DOHH2 (cell line): ENCODE results near the gene TBATA.

Experiments used
- H3F3A ChIP-seq: fragments of 200-600 bp; sonication (generic), shearing (Covaris generic); 2 replicates; pipeline ENCODE4 v1.6.0; 2016; ENCODE audit warnings: antibody characterized with exemption, mild to moderate bottlenecking; ENCODE audit not compliant: control insufficient read depth, insufficient read depth
- H3K27ac ChIP-seq: fragments of 200-600 bp; sonication (generic); 2 replicates; pipeline ENCODE4 v1.5.1; 2014; ENCODE audit warnings: low read depth, mild to moderate bottlenecking, low read length, moderate library complexity
- H3K27me3 ChIP-seq: fragments of 200-600 bp; sonication (generic); 2 replicates; pipeline ENCODE4 v1.6.1; 2014; ENCODE audit warnings: mild to moderate bottlenecking, low read length, mixed read lengths; ENCODE audit not compliant: control insufficient read depth
- H3K36me3 ChIP-seq: fragments of 200-600 bp; sonication (generic); 2 replicates; pipeline ENCODE4 v1.6.1; 2014; ENCODE audit warnings: mild to moderate bottlenecking, low read length, moderate library complexity, mixed read lengths; ENCODE audit not compliant: control insufficient read depth
- H3K4me1 ChIP-seq: fragments of 200-600 bp; sonication (generic); 2 replicates; pipeline ENCODE4 v1.6.1; 2014; ENCODE audit warnings: mild to moderate bottlenecking, low read length, mixed read lengths; ENCODE audit not compliant: control insufficient read depth
- H3K4me2 ChIP-seq: fragments of 200-600 bp; sonication (generic); 2 replicates; pipeline ENCODE4 v1.6.0; 2014; ENCODE audit warnings: mild to moderate bottlenecking, low read length, moderate library complexity
- H3K4me3 ChIP-seq: fragments of 200-600 bp; sonication (generic); 2 replicates; pipeline ENCODE4 v1.5.1; 2014; ENCODE audit warnings: mild to moderate bottlenecking, low read length, mixed read lengths
- H3K79me2 ChIP-seq: fragments of 200-600 bp; sonication (generic); 2 replicates; pipeline ENCODE4 v1.6.1; 2014; ENCODE audit warnings: mild to moderate bottlenecking, low read length, mixed read lengths; ENCODE audit not compliant: control insufficient read depth
- H3K9me2 ChIP-seq: fragments of 200-600 bp; sonication (generic); replicated peaks from 2 replicates; pipeline ENCODE4 v1.6.1; 2014; ENCODE audit warnings: mild to moderate bottlenecking, low read length, mixed read lengths; ENCODE audit not compliant: control insufficient read depth
- H3K9me3 ChIP-seq: fragments of 200-600 bp; sonication (generic); 2 replicates; pipeline ENCODE4 v1.6.1; 2014; ENCODE audit warnings: antibody characterized with exemption, low read length, mixed read lengths; ENCODE audit not compliant: control insufficient read depth, insufficient read depth
- H4K20me1 ChIP-seq: fragments of 200-600 bp; sonication (generic); 2 replicates; pipeline ENCODE4 v1.6.0; 2014; ENCODE audit warnings: low read depth, mild to moderate bottlenecking, antibody characterized with exemption, low read length, moderate library complexity; ENCODE audit not compliant: control insufficient read depth, insufficient read depth
- EZH2phosphoT487 ChIP-seq: fragments of 200-600 bp; sonication (generic); IDR thresholded peaks from 2 replicates; pipeline ENCODE4 v1.6.1; 2017; ENCODE audit warnings: borderline replicate concordance, mild to moderate bottlenecking, antibody characterized with exemption, low read length, moderate library complexity, mixed read lengths
- TF ChIP-seq, protein P1 (sequence below): fragments of 200-600 bp; sonication (generic); IDR thresholded peaks from one replicate; pipeline ENCODE4 v1.5.1; 2014; ENCODE audit warnings: antibody characterized with exemption, mild to moderate bottlenecking, low read depth, low read length; ENCODE audit not compliant: poor library complexity, severe bottlenecking

TBATA gene

DNA sequence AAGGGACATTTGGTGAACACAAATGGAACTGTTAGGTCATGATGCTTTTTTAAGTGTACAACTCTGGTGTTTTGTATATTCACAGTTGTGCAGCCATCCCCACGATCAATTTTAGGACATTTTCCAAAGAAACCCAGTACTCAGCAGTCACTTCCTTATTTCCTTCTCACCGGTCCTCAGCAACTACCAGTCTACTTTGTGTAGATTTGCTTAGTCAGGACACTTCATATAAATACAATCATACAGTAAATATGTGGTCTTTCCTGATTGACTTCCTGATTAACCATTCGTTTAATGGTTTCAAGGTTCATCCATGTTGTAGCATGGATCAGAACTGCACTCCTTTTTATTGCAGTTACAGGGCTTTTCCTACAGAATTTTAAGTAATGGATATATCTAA, 45.0 kb upstream of the TBATA start:
- Histone ChIP-seq H3K4me1 (no peaks in the 10 kb centered on the region), H4K20me1 (no peaks in the 10 kb centered on the region), H3F3A (no peaks in the 10 kb centered on the region), H3K27ac (no peak overlapping the region), H3K27me3 (no peaks in the 10 kb centered on the region), H3K36me3 (no peaks in the 10 kb centered on the region), H3K79me2 (no peaks in the 10 kb centered on the region; the same call in 1 of the 2 replicates), H3K9me3 (no peaks in the 10 kb centered on the region), H3K9me2 (no peaks in the 10 kb centered on the region), H3K4me2 (no peak overlapping the region), H3K4me3 (no peak overlapping the region)
- no peak for TF ChIP-seq EZH2phosphoT487
- TF ChIP-seq, protein P1, sequence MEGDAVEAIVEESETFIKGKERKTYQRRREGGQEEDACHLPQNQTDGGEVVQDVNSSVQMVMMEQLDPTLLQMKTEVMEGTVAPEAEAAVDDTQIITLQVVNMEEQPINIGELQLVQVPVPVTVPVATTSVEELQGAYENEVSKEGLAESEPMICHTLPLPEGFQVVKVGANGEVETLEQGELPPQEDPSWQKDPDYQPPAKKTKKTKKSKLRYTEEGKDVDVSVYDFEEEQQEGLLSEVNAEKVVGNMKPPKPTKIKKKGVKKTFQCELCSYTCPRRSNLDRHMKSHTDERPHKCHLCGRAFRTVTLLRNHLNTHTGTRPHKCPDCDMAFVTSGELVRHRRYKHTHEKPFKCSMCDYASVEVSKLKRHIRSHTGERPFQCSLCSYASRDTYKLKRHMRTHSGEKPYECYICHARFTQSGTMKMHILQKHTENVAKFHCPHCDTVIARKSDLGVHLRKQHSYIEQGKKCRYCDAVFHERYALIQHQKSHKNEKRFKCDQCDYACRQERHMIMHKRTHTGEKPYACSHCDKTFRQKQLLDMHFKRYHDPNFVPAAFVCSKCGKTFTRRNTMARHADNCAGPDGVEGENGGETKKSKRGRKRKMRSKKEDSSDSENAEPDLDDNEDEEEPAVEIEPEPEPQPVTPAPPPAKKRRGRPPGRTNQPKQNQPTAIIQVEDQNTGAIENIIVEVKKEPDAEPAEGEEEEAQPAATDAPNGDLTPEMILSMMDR, result no peak

DNA sequence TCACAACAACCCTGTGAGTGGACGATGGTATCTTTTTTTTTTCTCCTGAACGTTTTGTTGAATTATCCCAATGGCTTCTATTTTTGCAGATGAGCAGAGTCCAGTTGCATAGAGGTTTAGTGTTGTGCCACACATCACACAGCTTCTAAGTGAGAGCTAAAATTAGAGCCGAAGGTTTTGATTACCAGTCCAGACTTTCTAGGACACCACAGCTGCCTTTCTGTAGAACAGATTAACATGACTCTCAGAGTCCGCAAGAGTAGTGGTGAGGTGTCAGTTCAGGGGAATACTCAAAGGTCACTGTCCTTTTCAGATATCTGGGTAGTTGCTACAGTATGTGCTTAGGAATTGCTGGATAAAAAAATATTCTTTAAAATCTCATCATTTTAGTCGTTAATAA, 44.4 kb upstream of the TBATA start:
- Histone ChIP-seq H3K36me3 (no peaks in the 10 kb centered on the region), H4K20me1 (no peaks in the 10 kb centered on the region), H3K27ac (no peak overlapping the region), H3K4me2 (no peak overlapping the region), H3K4me1 (no peaks in the 10 kb centered on the region), H3K79me2 (no peaks in the 10 kb centered on the region; the same call in 1 of the 2 replicates), H3K4me3 (no peak overlapping the region), H3F3A (no peaks in the 10 kb centered on the region), H3K9me3 (no peaks in the 10 kb centered on the region), H3K9me2 (no peaks in the 10 kb centered on the region), H3K27me3 (no peaks in the 10 kb centered on the region)
- TF ChIP-seq, protein P1, result no peak
- no peak for TF ChIP-seq EZH2phosphoT487

DNA sequence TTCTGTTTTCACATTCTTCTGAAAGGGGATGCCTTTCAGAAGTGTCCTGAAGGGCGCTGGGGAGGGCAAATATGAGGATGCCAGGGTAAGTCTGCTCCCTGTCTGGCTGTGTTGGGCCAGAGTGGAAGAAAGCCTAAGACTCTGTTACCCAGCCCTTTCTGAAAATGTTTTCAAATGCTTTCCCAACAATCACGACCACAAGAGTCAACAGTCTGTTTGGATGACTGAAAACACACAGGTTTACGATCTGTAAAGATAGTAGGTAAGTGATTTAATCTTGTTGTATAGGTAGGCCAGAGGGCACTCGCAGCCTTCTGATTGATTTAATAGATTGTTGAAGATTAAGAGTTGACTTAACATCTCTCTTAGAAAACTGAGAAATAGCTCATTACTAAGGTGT, 43.7 kb upstream of the TBATA start:
- Histone ChIP-seq H3K27ac (no peak overlapping the region), H3F3A (no peaks in the 10 kb centered on the region), H3K4me1 (peaks cover 2% of the 10 kb centered on the region), H3K27me3 (no peaks in the 10 kb centered on the region), H3K4me2 (no peak overlapping the region), H3K9me3 (no peaks in the 10 kb centered on the region), H3K4me3 (no peak overlapping the region), H3K9me2 (no peaks in the 10 kb centered on the region), H3K79me2 (no peaks in the 10 kb centered on the region; the same call in 1 of the 2 replicates), H4K20me1 (no peaks in the 10 kb centered on the region), H3K36me3 (no peaks in the 10 kb centered on the region)
- no peak for TF ChIP-seq EZH2phosphoT487
- TF ChIP-seq, protein P1, result no peak
